B cell (primary cell): ENCODE results near the gene IPP.

Source experiments
- EZH2 ChIP-seq: IDR thresholded peaks from 2 replicates; pipeline ENCODE4 v1.6.1; 2012; ENCODE audit warnings: borderline replicate concordance, low read depth, mild to moderate bottlenecking, moderate library complexity, low read length; ENCODE audit not compliant: insufficient read depth, poor library complexity, severe bottlenecking
- TF ChIP-seq, protein P1 (sequence below): fragments of 200-600 bp; IDR thresholded peaks from one replicate; pipeline ENCODE4 v1.8.0; 2022; ENCODE audit warnings: antibody characterized with exemption, mild to moderate bottlenecking

DNA sequence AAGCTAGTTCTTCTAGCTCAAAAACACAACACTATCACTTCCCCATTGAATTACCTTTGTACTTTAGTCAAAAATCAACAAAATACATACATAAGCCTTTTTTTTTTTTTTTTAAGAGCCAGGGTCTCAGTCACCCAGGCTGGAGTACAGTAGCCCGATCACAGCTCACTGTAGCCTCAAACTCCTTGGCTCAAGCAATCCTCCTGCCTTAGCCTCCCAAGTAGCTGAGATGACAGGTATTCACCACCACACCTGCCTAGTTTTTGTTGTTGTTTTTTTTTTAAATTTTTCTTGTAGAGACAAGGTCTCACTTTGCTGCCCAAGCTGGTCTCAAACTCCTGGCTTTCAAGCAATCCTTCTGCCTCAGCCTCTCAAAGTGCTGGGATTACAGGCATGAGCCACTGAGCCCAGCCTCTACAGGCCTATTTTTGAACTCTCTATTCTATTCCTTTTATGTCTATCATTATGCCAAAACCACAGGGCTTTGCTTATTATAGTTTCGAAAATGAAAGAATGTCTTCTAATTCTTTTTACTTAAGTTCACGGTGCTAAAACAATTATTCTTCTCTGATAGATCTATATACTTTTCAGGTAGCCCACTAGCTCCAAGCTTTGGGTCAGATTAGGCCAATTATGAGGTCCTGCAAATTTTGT lies 93.8 kb downstream of the IPP start:
- TF ChIP-seq, protein P1, sequence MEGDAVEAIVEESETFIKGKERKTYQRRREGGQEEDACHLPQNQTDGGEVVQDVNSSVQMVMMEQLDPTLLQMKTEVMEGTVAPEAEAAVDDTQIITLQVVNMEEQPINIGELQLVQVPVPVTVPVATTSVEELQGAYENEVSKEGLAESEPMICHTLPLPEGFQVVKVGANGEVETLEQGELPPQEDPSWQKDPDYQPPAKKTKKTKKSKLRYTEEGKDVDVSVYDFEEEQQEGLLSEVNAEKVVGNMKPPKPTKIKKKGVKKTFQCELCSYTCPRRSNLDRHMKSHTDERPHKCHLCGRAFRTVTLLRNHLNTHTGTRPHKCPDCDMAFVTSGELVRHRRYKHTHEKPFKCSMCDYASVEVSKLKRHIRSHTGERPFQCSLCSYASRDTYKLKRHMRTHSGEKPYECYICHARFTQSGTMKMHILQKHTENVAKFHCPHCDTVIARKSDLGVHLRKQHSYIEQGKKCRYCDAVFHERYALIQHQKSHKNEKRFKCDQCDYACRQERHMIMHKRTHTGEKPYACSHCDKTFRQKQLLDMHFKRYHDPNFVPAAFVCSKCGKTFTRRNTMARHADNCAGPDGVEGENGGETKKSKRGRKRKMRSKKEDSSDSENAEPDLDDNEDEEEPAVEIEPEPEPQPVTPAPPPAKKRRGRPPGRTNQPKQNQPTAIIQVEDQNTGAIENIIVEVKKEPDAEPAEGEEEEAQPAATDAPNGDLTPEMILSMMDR, result no peak
- TF ChIP-seq EZH2, result no peak
